GM21529 (cell line): ENCODE data around the gene ECM1.
A peak's percentile ranks its signal among the peaks of the same experiment; 100 is the strongest.

Experiments used
- ATAC-seq: cut with Tn5 transposase; IDR thresholded peaks from one replicate; pipeline ENCODE4 v1.9.1; 2021; ENCODE audit not compliant: unreplicated experiment

The ECM1 gene

GRCh38 chr1:150507912-150508864 is at the start of gene ECM1:
Gene ECM1, plus strand, starts transcription at chr1:150508109. Its CDS starts 101 bp downstream, at chr1:150508210.
- ATAC-seq: no peak

- no peak for ATAC-seq
These were observed 43.5 kb upstream of the ECM1 start for GRCh38 chr1:150464422-150464826.

- ATAC-seq: no peak
These were observed 40.9 kb upstream of the ECM1 start for GRCh38 chr1:150466964-150467363.

- ATAC-seq: no peak
These were observed 38.6 kb upstream of the ECM1 start for GRCh38 chr1:150469291-150469690.

GRCh38 chr1:150472601-150473200 is 35.2 kb upstream of the ECM1 start:
- ATAC-seq: no peak

- ATAC-seq: no peak
These were observed 34.2 kb upstream of the ECM1 start for GRCh38 chr1:150473659-150474058.

- ATAC-seq: no peak
These were observed 33.0 kb upstream of the ECM1 start for GRCh38 chr1:150474869-150475268.

- no peak for ATAC-seq
These were observed 31.2 kb upstream of the ECM1 start for GRCh38 chr1:150476754-150477153.

GRCh38 chr1:150477320-150477719 is 30.6 kb upstream of the ECM1 start:
- ATAC-seq: no peak

- ATAC-seq: no peak
These were observed 30.2 kb upstream of the ECM1 start for GRCh38 chr1:150477733-150478132.

GRCh38 chr1:150479370-150479769 is 28.5 kb upstream of the ECM1 start:
- ATAC-seq: no peak

- ATAC-seq: no peak
These were observed 28.0 kb upstream of the ECM1 start for GRCh38 chr1:150479927-150480352.

- ATAC-seq: no peak
These were observed 23.5 kb upstream of the ECM1 start for GRCh38 chr1:150484431-150484830.

- ATAC-seq: no peak
These were observed 23.0 kb upstream of the ECM1 start for GRCh38 chr1:150484861-150485260.

- ATAC-seq: peak; percentile 100
These were observed 20.7 kb upstream of the ECM1 start, which contains the start of gene TARS2 for GRCh38 chr1:150486966-150487762. Gene TARS2, plus strand, starts transcription at chr1:150487419. Its CDS starts 32 bp downstream, at chr1:150487451.

- ATAC-seq: no peak
These were observed 20.2 kb upstream of the ECM1 start for GRCh38 chr1:150487763-150488115.

- no peak for ATAC-seq
These were observed 14.7 kb upstream of the ECM1 start for GRCh38 chr1:150493175-150493574.

GRCh38 chr1:150498342-150498741 is 9.6 kb upstream of the ECM1 start:
- no peak for ATAC-seq

GRCh38 chr1:150505431-150505830 is 2.5 kb upstream of the ECM1 start:
- no peak for ATAC-seq

GRCh38 chr1:150508982-150509381 is 1.1 kb downstream of the ECM1 start:
- ATAC-seq: no peak

- ATAC-seq: no peak
These were observed 3.6 kb downstream of the ECM1 start for GRCh38 chr1:150511551-150511950.
